ENCODE results near the gene BMP8B. TPM values are rescaled to one million over a fixed set of nuclear protein-coding genes. Genes with fewer than 3 reads are reported as not detected.

Gene BMP8B, protein sequence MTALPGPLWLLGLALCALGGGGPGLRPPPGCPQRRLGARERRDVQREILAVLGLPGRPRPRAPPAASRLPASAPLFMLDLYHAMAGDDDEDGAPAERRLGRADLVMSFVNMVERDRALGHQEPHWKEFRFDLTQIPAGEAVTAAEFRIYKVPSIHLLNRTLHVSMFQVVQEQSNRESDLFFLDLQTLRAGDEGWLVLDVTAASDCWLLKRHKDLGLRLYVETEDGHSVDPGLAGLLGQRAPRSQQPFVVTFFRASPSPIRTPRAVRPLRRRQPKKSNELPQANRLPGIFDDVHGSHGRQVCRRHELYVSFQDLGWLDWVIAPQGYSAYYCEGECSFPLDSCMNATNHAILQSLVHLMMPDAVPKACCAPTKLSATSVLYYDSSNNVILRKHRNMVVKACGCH
- total RNA-seq: not detected in 2 replicates

DNA sequence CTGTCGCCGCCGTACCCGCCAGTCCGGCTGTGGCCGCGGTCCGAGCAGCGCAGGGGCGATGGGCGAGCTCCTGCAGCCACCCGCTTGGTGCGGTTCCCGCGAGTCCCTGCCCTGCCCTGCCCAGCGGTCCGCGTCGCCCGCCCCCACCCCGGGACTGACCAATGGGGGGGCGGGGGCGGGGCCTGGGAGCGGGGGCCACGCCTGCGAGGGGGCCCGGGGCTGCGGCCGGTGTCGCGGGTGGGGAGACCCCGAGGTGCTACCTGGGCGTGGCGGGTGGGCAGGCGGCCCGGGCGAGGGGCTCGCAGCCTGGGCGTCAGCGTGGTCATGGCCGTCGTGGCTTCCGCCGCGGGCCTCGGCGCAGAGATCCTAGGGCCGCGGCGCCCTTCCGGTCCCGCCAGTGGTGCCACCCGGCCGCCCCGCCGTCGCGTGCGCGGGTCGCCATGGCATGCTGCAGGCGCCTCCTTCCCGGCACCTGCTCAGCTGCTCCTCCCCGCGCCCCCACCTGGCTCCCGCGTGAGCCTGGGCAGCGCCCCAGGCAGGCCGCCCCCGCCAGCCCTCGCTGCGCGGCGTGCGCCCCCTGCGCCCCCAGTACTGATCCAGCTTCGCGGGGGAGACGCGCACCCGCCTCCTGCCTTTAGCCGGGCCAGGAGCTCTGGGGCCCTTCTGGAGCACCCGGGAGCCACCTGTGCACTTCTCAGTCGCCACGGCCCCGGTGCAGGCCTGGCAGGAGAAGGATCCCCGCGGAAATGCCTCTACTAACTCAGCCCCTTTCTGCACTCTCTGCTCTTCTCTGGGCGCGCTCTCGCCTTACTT, at the start of gene BMP8B:
TSS of gene BMP8B (minus strand) at position 108 of the 813 bp plus-strand sequence. CDS start 380 bp downstream, outside the sequence.

DNA sequence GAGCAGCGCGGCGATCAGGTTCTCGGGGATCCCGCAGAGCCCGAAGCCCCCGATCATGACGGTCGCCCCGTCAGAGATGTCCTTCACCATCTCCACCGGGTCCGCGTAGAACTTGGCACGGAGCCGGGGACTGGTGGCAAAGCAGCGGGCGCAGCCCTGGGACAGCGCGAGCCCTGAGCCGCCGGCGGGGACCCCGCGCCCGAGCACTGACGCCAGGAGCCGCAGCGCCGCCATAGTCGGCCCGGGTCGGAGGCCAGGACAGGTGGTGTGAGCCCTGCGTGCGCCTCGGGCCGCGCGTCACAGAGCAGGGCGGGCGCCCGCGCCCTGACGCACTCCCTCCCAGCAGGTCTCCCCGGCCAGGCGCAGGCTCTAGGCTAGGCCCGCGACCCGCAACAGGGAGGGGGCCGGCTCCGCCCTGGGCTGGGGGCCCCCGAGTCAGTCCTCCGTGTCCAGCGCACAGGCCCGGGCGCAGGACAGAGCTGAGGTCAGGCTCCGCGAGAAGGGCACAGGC, 17.6 kb downstream of the BMP8B start, which contains the start of gene OXCT2:
TSS of gene OXCT2 (minus strand) at position 327 of the 511 bp plus-strand sequence. CDS start at position 234, 93 bp downstream.

DNA sequence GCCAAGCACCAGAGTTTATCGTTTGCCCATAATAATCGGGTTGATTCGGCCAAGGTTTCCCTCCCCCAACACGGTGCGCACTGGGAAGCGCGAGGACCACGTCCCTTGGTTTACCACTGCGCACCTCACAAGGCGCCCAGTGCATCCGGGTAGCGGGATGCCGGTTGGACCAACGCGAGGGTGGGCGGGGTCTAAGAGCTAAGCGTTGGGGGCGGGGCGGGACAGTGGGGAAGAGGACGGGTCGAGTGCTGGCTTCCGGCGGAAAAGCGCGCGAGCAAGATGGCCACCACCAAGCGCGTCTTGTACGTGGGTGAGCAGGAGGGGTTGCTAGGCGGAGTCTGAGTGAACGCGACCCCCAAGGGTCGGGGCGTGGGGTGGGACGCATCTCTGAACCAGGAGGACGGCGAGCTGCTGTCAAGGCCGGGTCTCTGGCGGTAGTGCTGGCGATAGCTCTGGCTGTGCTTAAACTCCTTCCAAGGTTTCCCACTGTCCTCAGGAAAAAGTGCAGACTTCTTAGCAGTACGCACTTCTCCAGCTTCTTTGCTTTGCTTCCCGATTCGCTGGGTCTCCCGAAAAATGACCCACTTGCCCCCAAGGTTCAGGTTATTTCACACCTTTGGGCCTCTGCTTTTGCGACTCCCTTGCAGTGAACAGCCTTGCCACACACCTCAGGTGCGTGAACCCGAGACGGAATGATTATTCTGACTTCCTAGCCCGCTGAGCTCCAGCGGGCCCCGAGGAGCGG, 49.9 kb downstream of the BMP8B start, which contains the start of gene PPIE:
TSS of gene PPIE (plus strand) at position 261 of the 745 bp plus-strand sequence. CDS start at position 280, 19 bp downstream.

Small RNA genes lying within 50 kb of the gene (small RNA-seq; reads per million reads assigned to genes)
- gene AL033527.1 (not detected), gene RNU7-121P (not detected)

Other genes starting within 250 kb of the BMP8B start
- gene PABPC4, start 212.1 kb downstream of the BMP8B start, total RNA-seq: 96.4 and 129 TPM in 2 replicates
- gene HEYL, start 149.2 kb downstream of the BMP8B start, total RNA-seq: under 0.01 and 0.16 TPM in 2 replicates
- gene NT5C1A, start 116.8 kb downstream of the BMP8B start, total RNA-seq: not detected in 2 replicates
- not detected in 2 replicates for gene HPCAL4, start 97.4 kb downstream of the BMP8B start, total RNA-seq
- gene PPIE, start 50.0 kb downstream of the BMP8B start, total RNA-seq: 26.3 and 26.7 TPM in 2 replicates
- gene OXCT2, start 17.5 kb downstream of the BMP8B start, total RNA-seq: 1.8 and 2.7 TPM in 2 replicates
- gene TRIT1, start 94.6 kb upstream of the BMP8B start, total RNA-seq: 16.2 and 31.2 TPM in 2 replicates
- 0.16 TPM in 1 of 2 replicates, not detected in the other for gene MYCL, start 113.1 kb upstream of the BMP8B start, total RNA-seq
- gene MFSD2A, start 166.3 kb upstream of the BMP8B start, total RNA-seq: 5.2 and 10.5 TPM in 2 replicates

Measured in hair follicle dermal papilla cell (primary cell).